ENCODE measurements around the gene ETF1.

Gene ETF1

DNA sequence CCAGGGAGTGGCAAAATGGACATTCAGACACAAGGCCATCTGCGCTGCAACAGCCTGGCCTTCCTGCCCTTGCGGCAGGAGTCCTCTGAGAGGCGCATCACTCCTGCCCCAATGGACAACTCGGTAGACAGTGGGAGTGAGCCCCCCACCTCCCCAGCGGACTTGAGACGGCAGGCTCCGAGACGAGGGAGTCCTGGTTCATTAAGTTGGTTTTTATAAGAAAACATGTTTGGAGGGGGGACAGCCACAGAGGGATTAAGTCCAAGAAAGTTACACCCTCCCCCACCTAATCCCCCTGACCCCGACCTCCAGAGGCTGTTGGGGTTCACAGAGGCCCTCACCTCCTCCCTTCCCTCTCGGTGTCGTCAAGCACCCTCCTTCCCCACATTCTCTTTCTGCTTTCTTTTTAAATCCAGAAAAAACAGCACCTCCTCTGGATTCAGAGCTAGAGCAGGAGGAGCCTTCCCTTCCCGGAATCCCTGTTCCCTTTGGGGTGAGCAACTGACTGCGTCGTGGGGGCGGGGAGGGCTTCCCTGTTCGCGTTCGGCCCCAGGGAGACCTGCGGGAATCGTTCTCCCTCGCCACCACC is 79.5 kb downstream of the ETF1 start:
- no peak for DNase-seq (ENCODE audit: low read depth)

DNA sequence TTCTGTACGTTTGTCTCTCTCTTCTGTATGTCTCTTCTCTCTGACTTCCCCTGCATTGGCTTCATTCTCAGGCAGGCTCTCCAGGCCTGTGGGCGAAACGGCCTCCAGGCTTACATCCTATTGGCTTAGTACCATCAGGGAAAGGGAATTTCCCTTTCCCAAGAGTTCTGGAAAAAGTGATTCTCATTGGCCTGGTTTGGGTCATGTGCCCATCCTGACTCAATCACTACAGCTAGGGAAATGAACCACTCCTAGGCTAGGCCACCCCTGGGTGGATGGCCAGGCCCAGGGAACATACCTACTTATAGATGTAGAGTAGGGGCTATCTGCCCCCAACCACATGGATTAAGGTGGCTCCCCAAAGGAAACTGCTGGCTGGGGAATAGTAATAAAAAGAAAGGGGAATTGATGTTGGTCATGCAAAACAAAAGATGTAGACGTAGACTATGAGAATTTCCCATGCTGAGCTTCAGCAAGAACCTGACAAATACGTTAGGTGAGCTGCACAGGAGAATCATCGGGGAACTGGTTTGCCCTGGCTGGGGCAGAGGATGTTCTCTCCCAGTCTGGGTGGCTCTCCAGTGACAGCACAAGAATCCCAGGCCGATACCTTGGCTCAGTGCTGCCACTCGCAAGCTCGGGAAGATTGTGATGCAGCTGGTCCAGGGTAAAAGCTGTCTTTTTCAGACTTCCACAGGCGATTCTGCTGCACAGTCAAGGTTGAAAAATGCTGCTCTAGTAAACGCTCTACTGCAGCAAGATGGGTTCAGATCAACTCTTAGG is 81.5 kb downstream of the ETF1 start:
- DNase-seq (ENCODE audit: low read depth) = no peak

DNA sequence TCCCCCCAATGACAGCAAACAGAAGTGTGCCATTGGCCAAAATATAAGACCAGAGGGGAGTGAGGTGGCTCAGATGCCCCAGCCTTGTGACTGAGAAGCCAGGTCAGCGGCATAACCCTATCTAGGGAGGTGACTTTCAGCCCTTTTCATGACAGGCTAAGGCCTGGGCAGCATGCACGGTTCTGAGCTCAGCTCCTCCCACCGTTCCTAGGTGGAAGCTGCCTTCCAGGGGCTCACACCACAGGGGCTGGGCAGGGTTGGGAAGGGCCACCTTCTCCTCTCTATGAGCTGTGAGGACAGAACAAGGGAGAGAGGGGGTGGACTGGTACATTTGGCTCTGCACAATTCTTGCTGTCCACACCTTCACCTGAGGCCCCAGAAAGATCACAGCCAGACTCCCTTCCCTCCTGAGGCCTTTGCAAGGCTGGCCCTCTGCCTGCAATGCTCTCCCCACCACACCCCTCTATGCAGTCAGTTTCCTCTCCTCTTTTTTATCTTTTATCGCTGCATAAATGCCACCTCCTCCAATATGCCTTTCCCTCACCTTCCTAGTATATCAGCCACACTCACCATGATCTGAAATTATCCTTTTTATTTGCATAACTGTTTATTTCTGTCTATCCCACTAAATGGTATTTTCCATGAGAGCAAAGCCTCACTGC is 82.9 kb downstream of the ETF1 start:
- no peak for DNase-seq (ENCODE audit: low read depth)

DNA sequence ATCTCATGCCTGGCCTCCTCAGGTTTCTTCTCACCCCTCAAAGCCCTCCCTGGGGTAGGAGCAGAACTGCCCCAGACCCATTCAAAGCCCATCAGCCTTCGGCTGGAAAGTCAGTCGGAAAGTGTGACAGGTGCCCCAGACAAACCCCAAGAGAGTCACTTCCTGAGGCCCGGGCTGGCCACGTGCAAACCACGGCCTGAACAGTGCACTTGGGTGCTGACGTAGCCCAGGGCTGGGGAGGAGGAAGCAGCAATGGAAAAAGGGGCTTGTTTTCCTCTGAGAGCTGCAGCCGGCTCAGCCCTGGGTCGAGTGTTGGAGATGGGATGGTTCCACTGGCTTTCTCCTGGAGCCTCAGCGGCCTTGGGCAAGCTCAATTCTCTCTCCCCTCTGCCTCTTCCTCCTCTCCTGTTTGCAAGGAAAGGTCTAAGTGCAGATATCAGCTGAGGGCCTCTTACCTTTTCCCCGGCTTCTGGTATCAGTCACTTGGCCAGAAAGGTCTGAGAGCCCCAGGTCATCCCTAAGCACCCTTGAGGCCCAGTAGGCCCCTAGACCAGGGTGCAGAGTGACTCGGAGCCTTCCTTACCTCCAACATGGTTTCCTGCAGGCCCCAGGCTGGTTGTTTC is 83.6 kb downstream of the ETF1 start:
- DNase-seq (ENCODE audit: low read depth) = peak; percentile 83

DNA sequence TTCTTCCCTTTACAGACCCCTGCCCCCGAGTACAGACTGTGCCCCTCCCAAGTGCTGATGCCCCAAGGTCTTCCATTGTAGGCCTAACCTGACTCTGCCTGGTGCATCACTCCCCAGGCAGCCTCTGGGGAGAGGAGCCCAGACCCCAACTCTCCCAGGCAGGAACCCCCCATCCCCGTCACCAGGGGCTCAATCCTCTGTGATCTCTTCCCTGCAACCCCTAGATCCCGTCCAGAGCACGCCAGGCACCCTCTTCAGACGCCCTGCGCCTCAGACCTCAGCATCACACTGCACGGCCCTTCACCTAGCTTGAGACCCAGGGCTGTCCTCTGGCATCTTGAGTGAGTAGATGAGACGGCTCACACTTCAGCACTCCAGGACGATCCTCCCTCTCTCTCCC is 84.2 kb downstream of the ETF1 start:
- DNase-seq (ENCODE audit: low read depth) = no peak

DNA sequence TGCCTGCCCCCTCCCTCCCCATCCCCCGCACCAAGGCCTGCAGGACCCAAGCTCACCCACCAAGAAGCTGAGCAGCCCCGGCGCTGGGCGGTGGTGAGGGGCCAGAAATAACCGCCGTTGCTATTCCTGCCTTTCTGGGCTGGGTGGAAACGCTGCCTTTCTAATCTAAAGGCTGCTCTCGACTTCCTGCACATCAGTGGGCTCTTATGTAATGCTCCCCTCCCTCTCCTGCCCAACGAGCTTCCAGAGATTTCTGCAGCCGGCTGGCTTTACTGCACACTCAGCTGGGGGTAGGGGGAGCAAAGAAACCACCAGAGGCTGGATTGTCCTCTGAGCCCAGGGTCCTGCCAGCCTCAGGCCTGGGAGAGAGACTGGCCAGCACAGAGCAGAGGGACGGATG is 84.7 kb downstream of the ETF1 start:
- no peak for DNase-seq (ENCODE audit: low read depth)

DNA sequence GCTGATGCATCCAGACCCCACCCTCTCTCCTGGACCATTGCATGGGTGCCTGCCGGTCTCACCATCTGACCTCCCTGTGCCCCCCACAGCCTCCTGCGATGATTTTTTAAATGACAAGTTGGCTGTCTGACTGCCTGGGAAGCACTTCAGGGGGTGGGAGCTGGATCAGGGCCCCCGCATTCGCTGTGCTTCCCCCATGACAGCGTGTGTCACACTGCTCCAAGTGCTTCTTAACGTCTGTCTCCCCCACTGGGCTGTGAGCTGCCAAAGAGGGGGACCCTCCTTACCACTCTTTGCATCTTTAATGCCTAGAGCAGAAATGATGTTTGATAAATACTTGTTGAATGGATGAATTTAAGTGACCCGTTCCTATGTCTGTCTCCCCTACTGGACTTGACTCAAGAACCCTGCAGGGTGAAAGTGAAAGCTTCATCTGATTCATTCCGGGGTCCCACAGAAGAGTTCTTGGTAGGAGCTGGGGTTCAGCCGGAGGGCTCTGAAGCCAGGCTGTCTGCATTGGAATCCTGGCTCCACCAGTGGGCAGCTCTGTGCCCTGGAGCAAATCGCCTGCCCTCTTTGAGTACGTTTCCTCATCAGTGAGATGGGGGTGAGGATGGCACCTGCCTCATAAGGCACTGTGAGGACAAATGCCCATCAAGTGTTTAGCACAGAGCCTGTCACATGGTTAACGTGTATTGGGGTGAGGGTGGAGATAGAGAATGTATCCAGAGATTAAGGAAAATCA is 85.3 kb downstream of the ETF1 start:
- no peak for DNase-seq (ENCODE audit: low read depth)
